ENCODE data around the gene SIPA1L3. TPM values are rescaled to one million over a fixed set of nuclear protein-coding genes. Genes with fewer than 3 reads are reported as not detected.
"Not testable (repeated sequence)": the region's sequence is repeated elsewhere in the genome, so short reads cannot be mapped to it uniquely, and the experiment has no call there.

The SIPA1L3 gene
- total RNA-seq, 3 donors from 2014 or later = 13.8 to 15.9 (median 15.7) TPM

GRCh38 chr19:37899453-37899852 lies 7.6 kb upstream of the SIPA1L3 start:
- Mint-ChIP-seq H3K27me3 (ENCODE audit: low read depth) (no peaks in the 10 kb centered on the region), H3K36me3 (ENCODE audit: insufficient read depth) (no peaks in the 10 kb centered on the region), H3K9me3 (no peaks in the 10 kb centered on the region), H3K4me1 (ENCODE audit: low read depth) (peaks cover 3% of the 10 kb centered on the region), H3K4me3 (no peak overlapping the region)
- no peak for DNase-seq
- no peak for ATAC-seq

GRCh38 chr19:37899966-37900365 lies 7.0 kb upstream of the SIPA1L3 start:
- Mint-ChIP-seq H3K9me3 (no peaks in the 10 kb centered on the region), H3K4me3 (no peak overlapping the region), H3K4me1 (ENCODE audit: low read depth) (peaks cover 3% of the 10 kb centered on the region), H3K27me3 (ENCODE audit: low read depth) (no peaks in the 10 kb centered on the region), H3K36me3 (ENCODE audit: insufficient read depth) (no peaks in the 10 kb centered on the region)
- ATAC-seq (no peak), DNase-seq (no peak)

- Mint-ChIP-seq H3K4me1 (ENCODE audit: low read depth) (peaks cover 10% of the 10 kb centered on the region), H3K27me3 (ENCODE audit: low read depth) (no peaks in the 10 kb centered on the region), H3K36me3 (ENCODE audit: insufficient read depth) (no peaks in the 10 kb centered on the region), H3K4me3 (no peak overlapping the region), H3K9me3 (no peaks in the 10 kb centered on the region)
- ATAC-seq (peak in 1 of 2 donors; percentile 23), DNase-seq (peak; percentile 79)
These were observed 4.3 kb upstream of the SIPA1L3 start for GRCh38 chr19:37902668-37903067.

- Mint-ChIP-seq H3K36me3 (ENCODE audit: insufficient read depth) (no peaks in the 10 kb centered on the region), H3K9me3 (no peaks in the 10 kb centered on the region), H3K4me3 (no peak overlapping the region), H3K27me3 (ENCODE audit: low read depth) (no peaks in the 10 kb centered on the region), H3K4me1 (ENCODE audit: low read depth) (peaks cover 13% of the 10 kb centered on the region)
- DNase-seq = no peak
- no peak for ATAC-seq
These were observed 3.9 kb upstream of the SIPA1L3 start for GRCh38 chr19:37903096-37903495.

GRCh38 chr19:37905946-37906868 lies 801 bp upstream of the SIPA1L3 start, which contains the start of gene WDR87:
TSS of gene WDR87 (minus strand) at chr19:37906594. CDS start at chr19:37898239, 8,355 bp downstream.
- H3K9me3 Mint-ChIP-seq = no peaks in the 10 kb centered on the region
- peak; percentile 8 to 11 for ATAC-seq

GRCh38 chr19:37907735-37908455 lies 887 bp downstream of the SIPA1L3 start:
- ATAC-seq (no peak), DNase-seq (no peak)
- no peaks in the 10 kb centered on the region for H3K9me3 Mint-ChIP-seq
- no peaks in the 10 kb centered on the region for H3K27me3 Mint-ChIP-seq (ENCODE audit: low read depth)
- peaks cover 22% of the 10 kb centered on the region for H3K4me1 Mint-ChIP-seq (ENCODE audit: low read depth)
- H3K36me3 Mint-ChIP-seq (ENCODE audit: insufficient read depth) = no peaks in the 10 kb centered on the region
- peak overlapping the region; percentile 89 for H3K4me3 Mint-ChIP-seq

More at GRCh38 chr19:37905946-37906868, 801 bp upstream of the SIPA1L3 start, which contains the start of gene WDR87:
- Mint-ChIP-seq H3K36me3 (ENCODE audit: insufficient read depth) (no peaks in the 10 kb centered on the region), H3K4me1 (ENCODE audit: low read depth) (peaks cover 22% of the 10 kb centered on the region), H3K4me3 (peak within 1 kb of the TSS; percentile 89), H3K27me3 (ENCODE audit: low read depth) (no peaks in the 10 kb centered on the region)
- peak; percentile 27 for DNase-seq

- H3K4me3 Mint-ChIP-seq = no peak overlapping the region
- H3K36me3 Mint-ChIP-seq (ENCODE audit: insufficient read depth) = peaks cover under 1% of the 10 kb centered on the region
These were observed 2.7 kb downstream of the SIPA1L3 start for GRCh38 chr19:37909661-37910199.

GRCh38 chr19:37914908-37915307 lies 7.9 kb downstream of the SIPA1L3 start:
- Mint-ChIP-seq H3K36me3 (ENCODE audit: insufficient read depth) (peaks cover 11% of the 10 kb centered on the region), H3K4me1 (ENCODE audit: low read depth) (peaks cover 17% of the 10 kb centered on the region), H3K9me3 (no peaks in the 10 kb centered on the region), H3K4me3 (no peak overlapping the region), H3K27me3 (ENCODE audit: low read depth) (no peaks in the 10 kb centered on the region)
- ATAC-seq = no peak
- no peak for DNase-seq

More at GRCh38 chr19:37909661-37910199, 2.7 kb downstream of the SIPA1L3 start:
- H3K9me3 Mint-ChIP-seq = no peaks in the 10 kb centered on the region
- ATAC-seq = no peak
- H3K4me1 Mint-ChIP-seq (ENCODE audit: low read depth) = peaks cover 29% of the 10 kb centered on the region
- no peaks in the 10 kb centered on the region for H3K27me3 Mint-ChIP-seq (ENCODE audit: low read depth)
- DNase-seq = no peak

GRCh38 chr19:37920591-37921450 lies 13.8 kb downstream of the SIPA1L3 start:
- ATAC-seq (no peak), DNase-seq (no peak)
- Mint-ChIP-seq H3K4me1 (ENCODE audit: low read depth) (peaks cover 17% of the 10 kb centered on the region), H3K4me3 (no peak overlapping the region), H3K27me3 (ENCODE audit: low read depth) (no peaks in the 10 kb centered on the region), H3K36me3 (ENCODE audit: insufficient read depth) (peaks cover 16% of the 10 kb centered on the region), H3K9me3 (no peaks in the 10 kb centered on the region)

- not testable (repeated sequence) for H3K9me3 Mint-ChIP-seq; H3K4me3 Mint-ChIP-seq; H3K27me3 Mint-ChIP-seq (ENCODE audit: low read depth); DNase-seq; ATAC-seq; H3K36me3 Mint-ChIP-seq (ENCODE audit: insufficient read depth)
- H3K4me1 Mint-ChIP-seq (ENCODE audit: low read depth) = peaks cover 22% of the 10 kb centered on the region
These were observed 17.6 kb downstream of the SIPA1L3 start for GRCh38 chr19:37924573-37924972.

- Mint-ChIP-seq H3K9me3 (no peaks in the 10 kb centered on the region), H3K4me3 (no peak overlapping the region), H3K4me1 (ENCODE audit: low read depth) (peaks cover 21% of the 10 kb centered on the region), H3K27me3 (ENCODE audit: low read depth) (no peaks in the 10 kb centered on the region), H3K36me3 (ENCODE audit: insufficient read depth) (peaks cover 10% of the 10 kb centered on the region)
- no peak for ATAC-seq
- DNase-seq = no peak
These were observed 18.2 kb downstream of the SIPA1L3 start for GRCh38 chr19:37925212-37925611.

- Mint-ChIP-seq H3K27me3 (ENCODE audit: low read depth) (no peaks in the 10 kb centered on the region), H3K4me1 (ENCODE audit: low read depth) (peaks cover 15% of the 10 kb centered on the region), H3K36me3 (ENCODE audit: insufficient read depth) (peaks cover 10% of the 10 kb centered on the region), H3K4me3 (no peak overlapping the region), H3K9me3 (no peaks in the 10 kb centered on the region)
- DNase-seq (no peak), ATAC-seq (no peak)
These were observed 19.2 kb downstream of the SIPA1L3 start for GRCh38 chr19:37926255-37926654.

- Mint-ChIP-seq H3K9me3 (no peaks in the 10 kb centered on the region), H3K4me3 (no peak overlapping the region), H3K27me3 (ENCODE audit: low read depth) (no peaks in the 10 kb centered on the region), H3K4me1 (ENCODE audit: low read depth) (peaks cover 13% of the 10 kb centered on the region), H3K36me3 (ENCODE audit: insufficient read depth) (peaks cover 8% of the 10 kb centered on the region)
- ATAC-seq (no peak), DNase-seq (no peak)
These were observed 19.7 kb downstream of the SIPA1L3 start for GRCh38 chr19:37926711-37927110.
